ENCODE data around the gene WNT7A.

The WNT7A gene

DNA sequence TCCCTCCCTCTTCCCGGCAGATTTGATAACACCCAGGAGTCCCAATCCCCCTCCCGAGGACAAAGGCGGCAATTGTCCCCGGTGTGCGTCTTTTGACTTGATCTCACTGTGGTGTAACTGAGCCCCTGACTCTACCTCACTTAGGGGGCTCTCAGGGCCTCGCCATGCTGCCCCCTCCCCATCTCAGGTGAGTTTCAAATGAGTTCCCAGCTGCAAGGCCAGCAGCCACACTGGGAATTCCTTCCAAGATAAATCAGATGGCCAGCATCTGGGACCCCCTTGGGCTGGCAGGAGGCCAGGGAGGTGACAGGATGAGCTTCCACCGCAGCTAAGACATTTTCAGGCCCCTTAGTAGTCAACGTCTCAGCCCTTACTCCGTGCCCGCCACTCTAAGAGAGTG, 35.0 kb downstream of the WNT7A start:
- DNase-seq: no peak

DNA sequence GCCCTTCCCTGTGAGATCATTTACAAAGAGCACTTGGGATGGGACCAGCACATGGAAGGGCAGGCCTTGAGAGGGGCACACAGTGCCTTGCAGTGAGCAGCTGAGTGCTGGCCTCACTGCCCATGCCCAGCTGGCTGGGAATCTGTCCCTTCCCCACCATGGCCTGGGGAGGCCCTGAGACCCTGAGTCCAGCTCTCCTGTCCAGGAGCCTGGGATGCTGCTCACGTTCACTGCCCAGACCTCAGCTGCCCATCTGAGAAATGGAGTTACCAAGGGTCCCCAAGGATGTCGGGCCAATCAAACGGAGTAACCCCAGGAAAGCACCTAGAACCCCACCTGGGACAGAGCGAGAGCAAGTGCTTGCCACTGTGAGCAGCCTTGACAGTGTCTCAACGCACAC, 35.6 kb downstream of the WNT7A start:
- DNase-seq: no peak

DNA sequence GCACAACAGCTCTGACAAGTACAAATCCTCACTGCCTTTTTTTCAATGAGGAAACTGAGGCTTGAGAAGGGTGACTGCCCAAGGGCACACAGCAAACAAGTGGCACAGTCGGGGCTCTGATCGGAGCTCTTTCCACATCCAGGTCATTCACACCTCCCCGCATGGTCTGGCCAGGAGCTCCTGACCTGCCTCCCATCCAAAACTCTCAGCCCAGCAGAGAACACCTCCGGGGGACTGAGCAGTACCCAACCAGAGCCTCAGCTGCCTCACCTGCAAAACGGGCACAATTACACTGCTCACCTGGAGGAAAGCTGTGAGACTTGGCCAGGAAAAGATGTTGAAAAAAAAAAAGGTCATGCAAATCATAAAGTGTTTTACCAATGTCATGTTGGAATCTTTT, 36.5 kb downstream of the WNT7A start:
- DNase-seq: no peak

DNA sequence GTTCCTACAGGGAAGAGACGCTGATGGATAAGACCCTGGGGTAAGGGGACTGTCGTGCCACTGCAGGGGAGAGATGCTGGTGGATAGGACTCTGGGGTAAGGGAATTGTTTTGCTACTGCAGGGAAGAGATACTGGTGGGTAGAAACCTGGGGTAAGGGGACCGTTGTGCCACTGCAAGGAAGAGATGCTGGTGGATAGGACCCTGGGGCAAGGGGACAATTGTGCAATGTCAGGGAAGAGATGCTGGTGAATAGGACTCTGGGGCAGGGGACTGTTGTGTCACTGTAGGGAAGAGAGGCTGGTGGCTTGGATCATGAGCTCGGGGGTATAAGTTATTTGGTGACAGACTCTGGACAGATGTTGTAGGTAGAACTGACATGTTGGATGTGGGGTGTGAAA, 37.6 kb downstream of the WNT7A start:
- no peak for DNase-seq

DNA sequence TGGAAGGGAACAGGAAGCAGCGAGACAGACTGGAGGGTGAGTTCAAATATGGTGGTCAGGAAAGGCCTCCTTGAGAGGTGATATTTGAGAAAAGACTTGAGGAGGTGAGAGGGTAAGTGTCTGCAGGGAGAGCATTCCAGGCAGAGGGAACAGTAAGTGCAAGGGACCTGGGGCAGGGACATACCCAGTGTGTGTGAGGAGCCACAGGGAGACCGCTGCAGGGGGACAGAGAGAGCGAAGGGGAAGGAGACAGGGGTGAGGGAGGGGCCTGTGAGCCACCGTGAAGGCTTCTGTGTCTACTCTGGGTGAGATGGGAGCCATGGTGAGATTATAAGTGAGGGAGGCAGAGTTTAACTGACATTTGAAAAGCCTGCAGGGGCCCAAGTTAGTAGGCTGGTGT, 38.0 kb downstream of the WNT7A start:
- DNase-seq: no peak

DNA sequence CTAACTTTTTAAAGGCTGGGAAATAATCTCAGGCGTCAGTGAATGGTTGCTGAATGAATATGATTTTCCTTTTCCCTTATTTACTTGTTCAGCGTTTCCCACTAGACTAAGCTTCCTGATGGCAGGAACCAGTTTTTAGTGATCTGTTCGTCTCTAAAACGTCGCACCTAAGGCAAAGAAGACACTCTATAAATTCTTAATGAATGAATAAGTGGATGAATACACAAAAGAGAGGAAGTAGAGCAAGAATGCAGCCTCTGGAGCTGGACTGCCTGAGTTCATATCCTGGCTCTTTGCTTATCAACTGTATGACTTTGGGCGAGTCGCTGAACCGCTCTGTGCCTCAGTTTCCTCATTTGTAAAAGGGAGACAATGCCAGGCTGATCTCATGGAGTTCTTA, 38.7 kb downstream of the WNT7A start:
- no peak for DNase-seq

DNA sequence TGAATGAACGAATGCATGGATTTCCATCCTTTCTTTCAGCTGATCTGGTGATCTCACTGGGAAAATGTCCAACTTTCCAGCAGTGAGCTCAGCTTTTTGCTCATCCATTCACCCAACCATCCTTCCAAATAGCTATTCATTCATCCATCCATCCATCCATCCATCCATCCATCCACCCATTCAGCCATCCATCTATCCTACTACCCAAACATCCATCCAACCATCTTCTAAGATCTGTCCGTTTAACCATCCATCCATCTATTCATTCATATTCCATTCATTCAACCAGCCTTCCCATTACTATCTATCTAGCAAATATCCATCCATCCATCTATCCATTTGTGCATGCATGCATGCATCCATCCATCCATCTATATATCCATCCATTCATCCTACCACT, 39.4 kb downstream of the WNT7A start:
- DNase-seq: no peak

DNA sequence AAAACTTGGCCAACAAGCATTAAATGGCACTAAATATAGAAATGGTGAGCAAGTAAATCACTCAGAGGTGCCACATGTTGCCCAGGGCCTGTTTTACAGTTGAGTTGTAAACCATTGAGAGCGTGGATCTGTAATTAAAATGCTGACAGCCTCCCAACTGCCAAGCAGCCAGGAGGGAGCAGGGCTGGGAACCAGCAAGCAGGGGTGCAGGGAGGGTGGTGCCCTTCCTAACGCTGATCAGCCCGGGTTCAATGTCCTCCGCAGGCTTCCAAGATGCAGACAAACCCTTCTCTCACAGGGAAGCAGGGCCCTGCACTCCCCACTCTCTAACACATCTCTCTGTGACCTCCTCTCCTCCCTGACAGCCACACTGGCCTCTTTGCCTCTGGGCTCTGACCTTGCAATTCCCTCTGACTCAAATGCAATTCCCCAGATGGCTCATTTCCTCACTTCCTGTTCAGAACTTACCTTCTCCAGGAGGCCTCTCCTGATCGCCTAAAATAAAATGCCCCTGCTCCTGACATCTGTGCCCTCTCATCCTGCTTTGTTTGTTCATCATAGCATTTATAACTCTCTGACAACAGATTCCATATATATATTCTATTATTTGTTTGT, 40.0 kb downstream of the WNT7A start:
- DNase-seq: no peak

DNA sequence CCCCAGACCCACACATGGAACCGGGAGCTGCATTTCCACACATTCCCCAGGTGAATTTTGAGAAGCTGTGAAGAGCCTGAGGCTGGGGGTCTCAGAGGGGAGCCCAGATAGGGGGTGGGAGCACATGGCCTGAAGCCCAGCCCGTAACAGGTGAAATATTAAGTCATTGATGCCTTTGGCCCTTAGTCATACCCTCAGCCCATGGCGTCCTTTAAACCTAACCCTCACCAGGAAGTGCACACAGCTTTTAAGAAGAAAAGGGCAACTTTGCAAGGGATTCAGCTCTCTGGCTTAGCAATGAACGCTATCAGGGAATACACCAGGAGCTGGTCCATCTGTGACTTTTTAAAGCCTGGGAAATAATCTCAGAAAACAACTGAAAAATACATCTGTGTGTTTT, 40.6 kb downstream of the WNT7A start:
- DNase-seq: no peak

DNA sequence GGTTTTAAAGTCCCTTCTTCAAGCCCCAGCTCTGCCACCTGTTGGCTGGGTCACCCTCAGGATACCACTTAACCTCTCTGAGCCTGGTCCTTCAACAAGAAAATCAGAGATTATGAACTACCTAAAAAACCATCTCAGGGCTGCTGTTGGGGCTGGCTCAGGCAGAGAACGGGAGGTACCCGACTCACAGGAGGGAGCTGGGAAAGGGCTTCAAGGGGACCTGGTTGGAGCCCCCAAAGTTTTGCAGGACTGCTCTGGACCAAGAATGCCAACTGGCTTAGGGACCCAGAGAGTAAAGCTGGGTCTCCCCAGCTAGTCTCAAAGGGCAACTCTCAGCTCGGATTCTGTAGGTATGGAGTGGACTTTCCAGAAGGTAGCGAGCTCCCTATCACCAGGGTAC, 41.5 kb downstream of the WNT7A start:
- DNase-seq: no peak

DNA sequence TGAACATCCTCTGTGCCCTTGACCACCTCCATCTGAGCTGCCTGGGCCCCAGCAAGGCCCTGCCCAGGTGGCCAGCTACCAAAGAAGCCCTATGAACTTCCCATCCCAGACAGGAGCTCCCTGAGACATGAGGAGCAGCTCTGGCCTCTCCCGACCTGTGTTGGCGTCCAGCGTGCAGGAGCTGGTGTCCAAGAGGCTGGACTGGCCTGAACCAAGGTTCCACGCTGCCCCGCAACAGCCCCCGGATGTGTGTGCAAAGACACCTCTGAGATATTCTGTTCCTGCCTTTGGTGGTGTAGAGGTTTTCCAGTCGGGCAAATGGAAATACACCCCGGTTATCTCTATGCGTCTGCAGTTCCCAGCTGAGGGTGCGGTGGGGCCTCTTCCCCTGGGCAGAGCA, 42.1 kb downstream of the WNT7A start:
- no peak for DNase-seq

DNA sequence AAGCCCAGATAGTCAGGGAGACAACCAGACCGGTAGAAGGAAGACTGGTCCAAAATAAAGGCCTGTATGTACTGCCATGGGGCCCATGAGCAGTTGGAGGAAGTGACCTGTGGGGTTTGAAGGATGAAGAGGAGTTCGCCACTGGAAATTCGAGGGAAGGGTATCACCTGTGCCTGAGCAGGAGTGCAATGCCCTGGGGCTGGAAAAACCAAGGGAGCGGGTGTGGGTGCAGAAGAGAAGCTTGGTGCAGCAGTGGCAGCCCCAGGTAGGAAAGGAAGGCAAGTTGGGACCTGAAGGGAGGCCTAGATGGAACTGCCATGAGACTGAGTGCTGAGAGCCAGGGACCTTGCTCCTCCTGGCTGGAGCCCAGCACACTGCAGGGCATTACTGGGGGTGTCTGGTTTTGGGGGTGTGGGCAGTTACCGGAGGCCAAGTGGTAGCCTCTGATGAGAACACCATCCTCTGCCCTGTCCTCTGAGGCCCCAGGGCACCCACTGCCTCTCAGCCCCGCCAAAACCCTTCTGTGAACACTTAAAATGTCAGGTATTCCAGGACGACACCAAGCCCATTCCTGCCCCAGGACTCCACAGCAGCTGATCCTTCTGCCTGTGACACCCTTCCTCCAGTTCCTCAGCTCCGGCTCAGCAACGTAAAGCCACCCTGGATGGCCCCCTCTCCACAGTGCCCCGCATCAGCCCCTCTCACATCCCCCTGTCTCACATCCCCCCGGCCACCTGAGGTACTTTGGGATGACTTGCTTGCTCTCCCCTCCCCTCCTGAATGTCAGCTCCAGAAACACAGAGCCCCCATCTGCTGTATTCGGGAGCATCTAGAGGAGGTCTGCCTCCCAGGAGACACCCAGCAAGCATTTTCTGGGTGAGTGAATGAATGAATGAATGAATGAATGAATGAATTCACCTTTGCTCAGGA, 42.9 kb downstream of the WNT7A start:
- DNase-seq: no peak

DNA sequence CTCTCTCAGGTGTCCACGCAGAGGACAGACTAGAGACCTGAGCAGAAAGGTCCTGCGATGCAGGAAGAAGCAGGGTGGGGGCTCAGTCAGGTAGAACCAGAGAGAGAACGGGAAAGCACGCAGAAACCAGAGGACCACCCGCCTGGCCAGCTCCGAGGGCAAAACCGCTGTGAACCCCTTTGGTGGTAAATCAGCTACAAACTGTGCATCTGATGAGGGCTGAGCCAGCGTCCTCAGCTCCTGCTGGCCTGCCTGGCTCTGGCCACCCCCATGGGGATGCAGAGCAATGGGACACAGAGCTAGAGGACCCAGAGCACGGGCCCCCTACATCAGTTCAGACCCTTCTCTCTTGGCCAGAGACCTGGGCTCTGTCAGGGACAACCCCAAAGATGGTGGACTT, 44.6 kb downstream of the WNT7A start:
- no peak for DNase-seq

DNA sequence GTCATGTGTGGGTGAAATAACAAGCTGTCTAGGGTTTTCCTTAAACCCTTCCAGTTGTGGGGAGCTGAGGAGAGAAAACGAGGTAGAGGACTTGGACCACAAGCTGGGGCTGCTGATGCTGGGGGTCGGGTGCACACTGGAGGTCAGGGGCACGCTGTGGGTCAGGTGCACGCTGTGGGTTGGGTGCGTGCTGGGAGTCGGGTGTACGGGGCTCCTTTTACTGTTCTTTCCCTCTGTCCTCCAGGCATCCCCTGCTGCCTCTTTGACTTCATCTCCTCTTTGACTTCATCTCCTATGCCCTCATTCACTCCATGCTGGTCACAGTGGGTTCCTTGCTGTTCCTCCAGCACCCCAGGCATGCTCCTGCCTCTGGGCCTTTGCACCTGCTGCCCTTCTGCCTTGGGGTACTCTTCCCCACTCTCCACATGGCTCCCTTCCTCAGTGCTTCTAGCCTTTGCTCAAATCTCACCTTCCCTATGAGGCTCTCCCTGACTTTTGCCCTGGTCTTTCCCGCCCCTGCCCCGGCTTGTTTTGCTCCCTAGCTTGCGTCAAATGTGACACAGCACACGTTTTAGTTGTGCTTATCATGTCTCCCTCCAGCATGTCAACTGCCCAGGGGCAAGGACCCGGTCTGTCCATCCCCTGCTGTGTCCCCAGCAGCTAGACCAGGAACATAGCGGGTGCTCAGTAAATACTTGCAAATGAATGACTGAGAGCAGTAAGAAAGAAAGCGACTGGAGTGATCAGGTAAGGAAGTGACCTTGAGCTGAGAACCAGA, 45.4 kb downstream of the WNT7A start:
- DNase-seq: no peak

DNA sequence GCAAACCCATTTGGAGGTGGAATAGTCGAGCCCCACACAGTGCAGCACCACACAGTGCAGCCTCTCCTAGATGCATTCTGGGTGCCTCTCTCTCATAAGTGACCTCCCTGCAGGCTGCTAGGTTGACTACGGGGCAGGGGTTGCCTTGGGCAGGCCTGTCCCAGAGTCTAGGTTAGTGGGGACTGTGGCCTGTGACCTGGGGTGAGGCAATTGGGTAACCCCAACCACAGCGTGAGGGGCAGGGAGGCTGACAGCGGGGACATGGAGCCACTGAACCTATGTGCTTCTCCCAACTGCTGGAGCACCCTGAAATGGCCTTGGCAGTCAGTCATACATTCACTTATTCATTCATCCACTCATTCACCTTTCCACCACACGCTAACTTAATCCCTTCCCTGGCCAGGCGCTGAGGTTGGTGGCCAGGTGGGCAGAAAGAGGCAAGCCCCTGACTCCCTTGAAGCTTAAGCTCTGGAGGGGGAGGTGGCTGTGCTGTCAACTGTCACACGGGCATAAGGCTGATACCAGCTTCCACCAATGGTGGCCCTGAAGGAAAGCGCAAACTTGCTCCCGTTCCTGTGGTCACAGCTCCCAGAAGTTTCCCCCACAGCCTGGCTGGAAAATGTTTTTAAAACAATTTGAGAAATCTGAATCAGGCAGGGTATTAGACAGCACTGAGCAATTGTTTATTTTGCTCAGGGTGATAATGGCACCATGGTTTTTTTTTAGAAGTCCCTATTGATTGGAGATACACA, 46.2 kb downstream of the WNT7A start:
- DNase-seq: no peak

DNA sequence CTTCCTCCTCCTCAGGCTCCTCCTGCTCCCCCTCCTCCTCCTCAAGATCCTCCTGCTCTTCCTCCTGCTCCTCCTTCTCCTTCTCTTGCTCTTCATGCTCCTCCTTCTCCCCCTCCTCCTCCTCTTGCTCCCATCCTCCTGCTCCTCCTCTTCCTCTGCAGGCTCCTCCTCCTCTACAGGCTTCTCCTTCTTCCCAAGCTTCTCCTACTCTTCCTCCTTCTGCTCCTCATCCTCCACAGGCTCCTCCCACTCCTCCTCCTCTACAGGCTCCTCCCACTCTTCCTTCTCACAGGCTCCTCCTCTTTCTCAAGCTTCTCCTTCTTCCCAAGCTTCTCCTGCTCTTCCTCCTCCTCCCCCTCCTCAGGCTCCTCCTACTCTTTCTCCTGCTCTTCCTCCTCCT, 47.7 kb downstream of the WNT7A start:
- DNase-seq: no peak

DNA sequence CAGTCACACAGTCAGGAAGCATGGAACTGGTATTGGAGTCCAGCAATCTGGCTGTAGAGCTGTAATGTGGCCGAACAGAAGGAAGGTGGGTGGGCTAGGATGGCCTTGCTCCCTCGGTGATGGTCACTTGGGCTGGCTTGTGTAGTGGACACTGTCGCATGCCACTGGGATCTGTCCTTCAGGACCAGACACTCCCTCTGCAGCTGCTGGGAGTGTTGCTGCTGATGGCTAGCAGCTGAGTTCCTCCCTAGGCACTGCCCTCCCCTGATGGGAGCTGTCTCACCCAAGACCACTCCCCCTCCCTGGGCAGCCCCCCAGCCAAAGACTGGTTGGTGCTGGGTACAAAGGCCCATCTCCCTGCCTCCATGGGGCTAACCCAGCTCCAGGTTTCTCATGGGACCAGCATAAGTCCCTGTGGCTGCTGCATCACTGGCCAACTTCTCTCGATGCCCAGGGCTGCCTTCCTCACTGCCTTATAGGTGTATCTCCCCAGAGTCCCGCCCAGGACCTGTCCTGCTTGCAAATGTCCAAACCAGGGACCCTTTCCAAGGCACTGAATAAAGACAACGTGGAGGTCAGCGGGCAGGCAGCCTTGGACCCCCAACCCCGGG, 48.4 kb downstream of the WNT7A start:
- no peak for DNase-seq

DNA sequence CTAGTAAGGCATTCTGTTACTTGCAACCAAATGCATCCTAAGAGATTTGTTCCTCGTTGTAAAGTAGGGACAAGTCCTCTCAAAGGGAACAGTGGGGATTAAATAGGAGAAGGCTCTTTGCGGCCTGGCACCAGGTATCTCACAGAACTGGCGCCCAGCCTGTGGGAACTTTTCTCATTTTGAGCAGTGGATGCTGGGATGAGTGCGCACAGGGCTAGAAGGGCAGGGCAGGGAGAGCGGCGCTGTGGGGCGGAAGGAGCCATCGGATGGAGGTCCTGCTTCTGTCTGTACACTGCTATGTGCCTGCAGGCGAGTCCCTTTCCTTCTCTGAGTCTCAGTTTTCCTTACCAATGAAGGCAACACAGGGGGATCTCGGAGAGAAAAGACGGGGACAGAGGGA, 50.6 kb downstream of the WNT7A start:
- no peak for DNase-seq

DNA sequence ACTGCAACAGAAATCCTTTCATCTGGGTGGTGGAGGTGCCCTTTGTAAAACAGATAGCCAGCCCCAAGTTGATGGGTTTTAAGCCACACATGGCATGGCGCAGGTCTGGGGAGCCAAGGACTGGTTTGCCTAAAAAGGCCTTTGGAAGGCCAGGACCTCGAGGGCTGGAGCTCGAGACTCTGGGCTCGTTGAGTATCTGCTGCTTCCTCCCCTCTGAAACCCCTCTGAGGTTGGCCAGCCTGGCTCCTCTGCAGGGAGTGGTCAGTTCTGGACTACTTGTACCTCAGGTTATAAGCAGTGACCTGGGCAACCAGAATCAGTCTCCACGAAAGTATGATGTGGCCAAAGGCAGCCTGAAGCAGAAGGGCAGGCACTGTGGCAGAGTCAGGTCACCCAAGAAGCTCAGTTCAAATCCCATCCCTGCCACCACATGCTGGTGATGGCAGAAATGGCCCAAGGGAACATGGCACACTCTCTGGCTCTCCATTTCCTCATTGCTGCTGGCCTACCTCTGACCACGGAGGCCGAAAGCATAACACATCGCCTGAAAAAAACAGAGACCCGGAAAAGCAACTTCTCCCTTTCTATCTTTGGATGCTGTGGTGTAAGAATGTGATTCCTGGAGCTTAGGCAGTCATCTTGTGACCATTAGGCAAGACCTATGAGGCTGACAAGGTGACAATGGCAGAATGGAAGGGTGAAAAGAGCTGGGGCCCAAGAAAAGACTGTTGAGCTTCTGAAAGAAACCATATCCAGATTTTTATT, 51.2 kb downstream of the WNT7A start:
- no peak for DNase-seq

DNA sequence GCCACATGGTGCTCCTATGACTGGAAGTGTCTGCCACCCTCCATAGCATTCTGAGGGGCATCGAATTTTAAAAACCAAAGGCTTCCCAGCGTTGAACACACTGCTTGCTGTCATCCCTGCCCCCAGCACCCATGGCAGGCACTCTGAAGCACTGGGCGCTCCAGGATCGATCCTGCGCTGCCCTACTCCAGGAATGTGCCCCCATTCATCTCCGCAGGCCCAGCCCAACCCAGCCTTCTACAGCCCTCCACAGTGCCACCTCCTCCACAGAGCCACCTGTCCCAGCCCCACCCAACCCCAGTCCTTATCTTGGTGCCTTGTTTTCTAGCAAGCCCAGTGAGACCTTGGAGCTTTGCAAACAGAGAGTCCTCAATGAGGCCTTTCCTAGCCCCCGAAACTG, 52.2 kb downstream of the WNT7A start:
- no peak for DNase-seq

DNA sequence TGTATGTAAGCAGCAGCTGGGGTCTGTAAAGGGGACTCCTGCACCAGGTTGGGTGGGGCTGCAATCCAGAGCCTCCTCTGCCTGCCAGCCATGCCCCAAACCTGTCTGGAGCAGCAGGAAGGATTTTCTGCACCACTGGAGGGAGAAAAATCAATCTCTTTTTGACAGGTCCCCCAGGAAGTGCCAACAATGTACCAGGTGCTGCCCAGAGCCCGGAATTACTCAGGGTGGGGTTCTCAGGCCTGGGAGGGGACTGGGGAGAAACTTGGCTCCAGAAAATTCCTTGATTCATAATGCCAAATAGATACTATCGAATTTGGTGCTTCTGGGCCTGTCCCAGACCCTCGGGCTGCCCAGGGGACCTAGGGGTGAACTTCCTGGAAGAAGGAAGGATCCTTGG, 52.6 kb downstream of the WNT7A start:
- DNase-seq: no peak

DNA sequence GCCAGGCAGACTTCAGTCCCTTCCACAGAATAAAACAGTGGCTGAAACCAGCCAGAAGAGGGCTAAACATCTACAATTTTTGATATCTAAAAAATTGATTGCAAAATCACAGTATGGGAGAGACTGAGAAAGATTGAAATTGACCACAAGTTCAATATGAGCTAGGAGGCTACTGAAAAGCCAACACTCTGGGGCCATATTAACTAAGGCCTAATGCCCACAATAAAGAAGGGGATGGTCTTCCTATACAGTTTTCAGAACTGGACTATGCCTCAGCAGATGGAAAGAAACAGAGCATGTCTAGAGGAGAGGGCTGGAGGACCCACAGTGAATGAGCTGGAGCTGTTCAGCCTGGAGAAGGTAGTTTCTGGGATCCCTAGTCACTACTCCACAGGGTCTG, 53.2 kb downstream of the WNT7A start:
- DNase-seq: no peak

Measured in CD4-positive, alpha-beta T cell treated with Interleukin-4 for 1 hour (primary cell).